ENCODE results near the gene MAPKAPK2.

GRCh38 chr1:206723805-206724472 lies 39.2 kb downstream of the MAPKAPK2 start:
- TF ChIP-seq POLR2AphosphoS5 (IDR thresholded peaks at IDR 0.05; ENCODE audit: low read depth, low read length) (no peak), RAD21 (CRISPR knock-in tag; IDR thresholded peaks at IDR 0.05) (no peak), ZNF24 (IDR thresholded peaks at IDR 0.05) (no peak), ARNTL (CRISPR knock-in tag; IDR thresholded peaks at IDR 0.05) (no peak), KLF13 (CRISPR knock-in tag; IDR thresholded peaks at IDR 0.05) (no peak), CTCF (CRISPR knock-in tag; IDR thresholded peaks at IDR 0.05) (no peak), NAIF1 (CRISPR knock-in tag; IDR thresholded peaks at IDR 0.05; ENCODE audit: borderline replicate concordance) (no peak), YY1 (IDR thresholded peaks at IDR 0.05; ENCODE audit: insufficient read depth, insufficient replicate concordance, low read depth, low read length) (no peak), NR2F1 (CRISPR knock-in tag; IDR thresholded peaks at IDR 0.05) (no peak), KDM5A (IDR thresholded peaks at IDR 0.05; ENCODE audit: borderline replicate concordance, low read length) (no peak), EZH2 (conservative IDR thresholded peaks at IDR 0.05; ENCODE audit: low read depth, low read length) (no peak), NFIC (IDR thresholded peaks at IDR 0.05; ENCODE audit: low read length) (no peak), NFAT5 (CRISPR knock-in tag; IDR thresholded peaks at IDR 0.05) (no peak), ZNF350 (CRISPR knock-in tag; IDR thresholded peaks at IDR 0.05; ENCODE audit: borderline replicate concordance, low read depth) (no peak)
